Left hindlimb (tissue), 1 donor: Measurements from ENCODE around the gene MTHFR.
A peak's percentile ranks its signal among the peaks of the same experiment; 100 is the strongest.

Experiments
- DNase-seq: peaks from one replicate; pipeline ENCODE4 v3.0.0-alpha.2; 2018

MTHFR gene

DNA sequence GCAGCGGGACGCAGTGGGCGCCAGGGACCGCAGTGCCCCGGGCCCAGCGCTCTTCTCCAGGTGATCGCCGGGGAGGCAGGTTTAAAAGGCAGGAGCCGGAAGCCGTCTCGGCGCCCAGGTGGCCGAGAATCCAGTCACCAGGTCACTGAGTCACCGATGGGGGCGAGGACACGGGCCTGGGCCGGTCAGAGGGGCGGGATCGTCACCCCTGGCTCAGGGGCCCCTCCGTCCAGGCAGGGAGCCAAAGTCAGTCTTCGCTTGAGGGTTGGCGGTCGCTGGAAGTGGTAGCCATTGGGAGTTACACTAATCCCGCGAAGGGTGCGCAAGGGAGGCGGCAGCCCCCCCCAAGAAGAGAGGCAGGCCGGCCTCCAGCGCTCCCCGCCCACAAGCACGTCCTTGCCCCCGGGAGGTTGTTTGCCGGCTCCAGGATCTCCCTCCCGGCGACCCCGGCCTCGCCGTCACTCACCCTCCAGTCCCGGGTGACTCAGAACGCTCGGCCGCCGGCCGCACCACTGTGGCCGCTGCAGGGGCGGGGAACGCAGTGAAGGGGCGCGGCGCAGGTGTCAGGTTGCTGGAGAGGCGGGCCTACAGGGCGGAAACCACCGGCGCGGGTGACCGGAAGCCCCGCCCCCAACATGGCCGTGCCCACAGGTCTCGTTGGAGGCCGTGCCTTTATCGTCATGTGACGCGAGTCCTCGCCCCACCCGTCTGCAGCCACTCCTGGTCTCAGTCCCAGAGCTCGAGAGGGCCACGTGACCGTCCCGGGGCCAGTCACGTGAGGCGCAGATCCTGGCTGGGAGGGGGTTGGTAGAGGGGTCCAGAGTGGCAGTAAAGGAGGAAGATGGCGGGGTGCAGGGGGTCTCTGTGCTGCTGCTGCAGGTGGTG lies at the start of gene MTHFR, which contains the start of gene CLCN6:
MTHFR (minus strand) TSS at position 543 of the 885 bp plus-strand sequence. CDS start 2,848 bp downstream, outside the sequence.
CLCN6 (plus strand) TSS at position 770 of the 885 bp plus-strand sequence; CDS start at position 842, 72 bp downstream.
- DNase-seq = peak; percentile 100

DNA sequence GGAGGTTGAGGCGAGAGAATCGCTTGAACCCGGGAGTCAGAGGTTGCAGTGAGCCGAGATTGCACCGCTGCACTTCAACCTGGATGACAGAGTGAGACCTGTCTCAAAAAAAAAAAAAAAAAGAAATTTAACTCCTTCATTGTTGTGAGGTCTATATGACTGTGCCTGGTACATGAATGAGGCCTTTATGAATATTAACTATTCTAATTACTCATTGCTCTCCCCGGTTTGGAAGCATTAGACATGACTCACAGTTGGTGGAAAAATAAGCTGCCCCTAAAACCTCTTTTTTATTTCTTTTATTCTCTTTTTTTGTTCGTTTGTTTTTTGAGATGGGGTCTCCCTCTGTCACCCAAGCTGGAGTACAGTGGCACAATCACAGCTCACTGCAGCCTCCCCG lies 49.7 kb upstream of the MTHFR start:
- DNase-seq = no peak

GRCh38 chr1:11854519-11854918 lies 48.8 kb upstream of the MTHFR start:
- no peak for DNase-seq

- DNase-seq = no peak
Measured at GRCh38 chr1:11851180-11851579, 45.4 kb upstream of the MTHFR start.

GRCh38 chr1:11850156-11850555 lies 44.4 kb upstream of the MTHFR start:
- no peak for DNase-seq

- no peak for DNase-seq
Measured at GRCh38 chr1:11848373-11848700, 42.6 kb upstream of the MTHFR start.

GRCh38 chr1:11847667-11848372 lies 42.1 kb upstream of the MTHFR start, which contains the start of gene NPPA:
Gene NPPA (minus strand): TSS chr1:11847783. CDS start chr1:11847684, 99 bp downstream.
- DNase-seq = no peak

DNA sequence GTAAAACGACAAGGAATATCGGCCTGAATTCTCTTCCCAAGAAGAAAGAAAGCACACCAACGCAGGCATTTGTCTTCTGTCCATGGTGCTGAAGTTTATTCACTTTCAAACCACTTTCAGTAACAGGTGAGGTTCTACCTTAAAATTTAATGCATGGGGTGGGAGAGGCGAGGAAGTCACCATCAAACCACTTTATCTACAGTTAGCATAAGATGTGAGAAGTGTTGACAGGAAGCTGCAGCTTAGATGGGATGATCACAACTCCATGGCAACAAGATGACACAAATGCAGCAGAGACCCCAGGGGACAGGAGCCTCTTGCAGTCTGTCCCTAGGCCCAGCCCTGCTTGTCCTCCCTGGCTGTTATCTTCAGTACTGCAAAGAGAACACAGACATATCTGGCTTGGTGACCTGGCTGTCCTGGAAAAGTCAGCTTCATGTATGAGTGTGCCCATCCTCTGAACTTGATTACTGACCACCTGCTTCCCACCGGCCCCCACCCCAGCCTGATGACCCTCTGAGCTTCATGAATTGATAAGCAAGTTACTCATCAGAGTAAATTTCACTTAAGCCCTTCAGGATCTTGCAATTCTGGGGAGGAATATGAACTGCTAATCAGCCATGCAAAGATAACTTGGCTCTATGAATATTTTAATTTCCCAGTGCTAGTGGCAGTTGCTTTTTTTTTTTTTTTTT lies 40.0 kb upstream of the MTHFR start:
- no peak for DNase-seq

GRCh38 chr1:11842154-11843041 lies 36.6 kb upstream of the MTHFR start:
- no peak for DNase-seq

DNA sequence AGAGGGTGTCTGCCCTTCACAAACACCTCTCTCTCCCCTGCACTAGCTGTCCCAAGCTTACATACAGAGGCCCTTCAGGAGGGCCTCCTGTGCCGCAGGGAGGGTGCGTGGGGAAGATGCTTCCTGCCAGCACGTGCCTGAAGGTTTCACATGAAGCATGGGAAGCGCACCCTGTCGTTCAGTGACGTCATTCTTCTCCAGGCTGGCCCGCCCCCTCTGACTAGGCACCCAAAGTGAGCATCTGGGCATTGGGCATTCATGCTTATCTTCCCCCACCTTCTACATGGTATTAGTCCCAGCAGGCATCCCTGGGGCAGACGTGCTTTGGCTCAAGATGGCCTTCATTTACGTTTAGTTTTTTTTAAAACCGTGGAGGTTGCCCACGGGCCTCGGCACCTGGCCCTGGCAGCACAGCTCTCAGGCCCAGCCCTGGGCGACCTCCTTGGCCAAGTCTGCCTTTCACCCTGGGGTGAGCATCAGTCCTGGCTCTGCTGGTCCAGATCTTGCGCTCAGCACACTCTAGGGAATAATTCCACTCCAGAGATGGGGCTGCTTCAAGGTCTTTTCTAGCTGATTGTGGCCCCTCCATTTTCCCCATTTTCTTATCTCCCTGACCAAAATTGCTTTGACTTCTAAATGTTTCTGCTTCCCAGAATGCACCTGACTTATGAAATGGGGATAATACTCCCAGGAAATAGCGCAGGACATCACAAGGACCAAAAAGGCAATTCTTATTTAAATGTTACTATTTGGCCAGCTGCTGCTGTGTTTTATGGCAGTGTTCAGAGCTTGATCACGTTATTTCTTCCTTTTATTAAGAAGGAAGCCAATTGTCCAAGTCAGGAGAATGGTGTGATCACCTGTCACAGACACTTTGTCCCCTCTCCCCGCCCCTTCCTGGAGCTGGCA lies 35.7 kb upstream of the MTHFR start:
- no peak for DNase-seq

GRCh38 chr1:11839727-11840705 lies 34.3 kb upstream of the MTHFR start:
- no peak for DNase-seq

GRCh38 chr1:11838349-11839272 lies 32.8 kb upstream of the MTHFR start:
- DNase-seq = peak; percentile 71

- DNase-seq = no peak
Measured at GRCh38 chr1:11837767-11838348, 32.1 kb upstream of the MTHFR start.

DNA sequence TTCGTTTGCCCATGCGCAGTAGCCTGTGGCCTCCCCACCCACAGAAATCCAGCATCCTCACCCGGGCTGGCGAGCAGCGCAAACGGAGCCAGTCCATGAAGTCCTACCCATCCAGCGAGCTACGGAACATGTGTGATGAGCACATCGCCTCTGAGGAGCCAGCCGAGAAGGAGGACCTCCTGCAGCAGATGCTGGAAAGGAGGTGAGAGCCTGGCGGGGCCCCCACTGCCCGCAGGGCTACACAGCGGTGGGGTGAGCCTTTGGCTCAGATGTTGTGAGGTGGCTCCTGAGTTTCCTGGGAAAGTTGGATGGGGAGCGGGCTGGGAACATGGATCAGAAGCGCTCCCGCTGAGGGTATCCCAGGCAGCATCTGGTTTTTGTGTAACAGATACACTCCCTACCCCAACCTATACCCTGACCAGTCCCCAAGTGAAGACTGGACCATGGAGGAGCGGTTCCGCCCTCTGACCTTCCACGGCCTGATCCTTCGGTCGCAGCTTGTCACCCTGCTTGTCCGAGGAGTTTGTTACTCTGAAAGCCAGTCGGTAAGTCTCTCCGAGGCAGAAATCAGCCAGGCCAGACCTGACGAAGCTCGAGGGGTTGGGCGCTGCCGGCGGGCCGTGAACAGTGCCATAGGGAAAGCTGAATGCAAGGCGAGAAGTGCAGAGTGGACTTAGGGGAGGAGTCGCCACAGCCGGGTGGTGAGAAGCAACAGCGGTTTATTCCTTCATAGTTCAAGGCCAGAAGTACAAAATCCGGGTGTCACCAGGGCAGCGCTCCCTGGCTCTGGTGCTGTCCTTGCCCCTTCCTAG lies 31.4 kb upstream of the MTHFR start:
- DNase-seq = no peak

- DNase-seq = no peak
Measured at GRCh38 chr1:11835441-11836225, 29.9 kb upstream of the MTHFR start.

DNA sequence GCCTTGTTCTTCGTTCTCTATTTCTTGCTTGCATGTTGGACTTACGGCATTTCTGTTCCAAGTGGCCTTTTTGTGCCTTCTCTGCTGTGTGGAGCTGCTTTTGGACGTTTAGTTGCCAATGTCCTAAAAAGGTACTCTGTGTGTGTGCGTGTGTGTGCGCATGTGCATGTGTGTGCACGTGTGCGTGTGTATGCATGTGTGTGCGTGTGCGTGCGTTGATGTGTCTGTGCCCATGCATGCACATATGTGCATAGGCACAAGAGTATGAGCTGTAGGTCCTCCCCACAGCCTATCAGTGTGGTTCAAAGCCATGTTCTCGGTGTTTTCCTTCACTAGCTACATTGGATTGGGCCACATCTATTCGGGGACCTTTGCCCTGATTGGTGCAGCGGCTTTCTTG lies 28.1 kb upstream of the MTHFR start:
- no peak for DNase-seq

- no peak for DNase-seq
Measured at GRCh38 chr1:11833497-11833896, 27.7 kb upstream of the MTHFR start.
